SK-MEL-5 (cell line): ENCODE data around the gene CDKL4. TPM values are rescaled to one million over a fixed set of nuclear protein-coding genes. Genes with fewer than 3 reads are reported as not detected.
"Not testable (repeated sequence)": the region's sequence is repeated elsewhere in the genome, so short reads cannot be mapped to it uniquely, and the experiment has no call there.

Experiments
- DNase-seq: peaks from one replicate; pipeline ENCODE4 v3.0.0-alpha.2; 2016; ENCODE audit warnings: low read depth, low spot score
- in situ Hi-C: cut with HindIII; loops from 2 replicates; pipeline ENCODE4 v1.10.0; 2016; ENCODE audit warnings: low sequenced_read_pairs, high pct_unique_total_duplicates, low pct_unique_long_range_greater_than_20kb
- small RNA-seq, 2 experiments: library from RNA; depleted of rRNA; stranded (forward); fragments of <200 nt; gene quantifications; one replicate each; pipeline ENCODE3, GENCODE V24; 2014
- total RNA-seq: library from RNA; depleted of rRNA; stranded (reverse); fragments of >200 nt; shearing (Covaris generic); gene quantifications from 2 replicates; pipeline ENCODE4 v1.2.3, GENCODE V29; 2014; rRNA removed

Gene CDKL4
- total RNA-seq, 1 experiment from 2014 or later: 0.95 TPM

DNA sequence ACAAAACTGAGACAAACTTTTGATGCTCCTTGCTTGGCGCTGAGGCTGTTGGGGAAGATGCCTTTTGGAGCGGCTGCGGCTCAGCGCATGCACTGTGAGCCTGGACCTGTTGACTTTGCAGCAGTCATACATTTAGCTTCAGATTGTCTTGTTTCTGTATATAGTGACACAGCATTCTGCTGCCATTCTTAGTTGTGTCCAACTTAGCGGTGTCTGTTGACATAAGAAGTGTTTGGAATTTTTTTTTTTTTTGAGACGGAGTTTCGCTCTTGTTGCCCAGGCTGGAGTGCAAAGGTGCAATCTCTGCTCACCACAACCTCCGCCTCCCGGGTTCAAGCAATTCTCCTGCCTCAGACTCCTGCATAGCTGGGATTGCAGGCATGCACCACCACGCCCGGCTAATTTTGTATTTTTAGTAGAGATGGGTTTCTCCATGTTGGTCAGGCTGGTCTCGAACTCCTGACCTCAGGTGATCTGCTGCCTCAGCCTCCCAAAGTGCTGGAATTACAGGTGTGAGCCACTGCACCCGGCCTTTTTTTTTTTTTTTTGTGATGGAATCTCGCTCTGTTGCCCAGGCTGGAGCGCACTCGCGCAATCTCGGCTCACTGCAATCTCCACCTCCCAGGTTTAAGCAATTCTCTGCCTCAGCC, 105.5 kb downstream of the CDKL4 start:
- DNase-seq, in situ Hi-C loops: not testable (repeated sequence)

- no peak for DNase-seq
- in situ Hi-C loops: no loop called here
Observed at GRCh38 chr2:39136799-39137198, 107.0 kb downstream of the CDKL4 start.

GRCh38 chr2:39135690-39136259, 108.0 kb downstream of the CDKL4 start:
- in situ Hi-C loops: no loop called here
- no peak for DNase-seq

DNA sequence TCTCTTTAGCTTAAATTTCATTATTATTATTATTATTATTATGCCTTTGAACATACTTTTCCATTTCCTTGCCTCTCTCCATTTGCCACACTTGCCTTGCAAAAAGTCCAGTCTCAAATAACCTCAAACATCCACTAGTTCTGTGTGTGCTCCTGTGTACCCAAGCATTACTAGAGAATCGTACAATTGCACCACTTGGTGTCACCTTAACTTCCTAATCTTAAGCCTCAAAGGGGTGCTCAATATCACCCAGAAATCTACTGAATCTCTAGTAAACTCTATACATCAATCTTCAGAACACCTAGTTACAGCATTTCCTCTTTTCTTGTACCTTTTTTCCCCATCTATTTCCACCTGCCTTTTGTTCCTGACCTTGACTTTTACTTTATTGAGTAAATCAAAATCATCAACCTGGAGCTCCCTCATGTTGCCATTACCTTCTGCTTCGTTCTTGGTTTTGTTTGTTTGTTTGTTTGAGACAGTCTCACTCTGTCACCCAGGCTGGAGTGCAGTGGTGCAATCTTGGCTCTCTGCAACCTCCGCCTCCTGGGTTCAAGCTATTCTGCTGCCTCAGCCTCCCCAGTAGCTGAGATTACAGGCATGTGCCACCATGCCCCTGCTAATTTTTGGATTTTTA, 110.4 kb downstream of the CDKL4 start:
- DNase-seq: no peak
- in situ Hi-C loops: no loop called here

DNA sequence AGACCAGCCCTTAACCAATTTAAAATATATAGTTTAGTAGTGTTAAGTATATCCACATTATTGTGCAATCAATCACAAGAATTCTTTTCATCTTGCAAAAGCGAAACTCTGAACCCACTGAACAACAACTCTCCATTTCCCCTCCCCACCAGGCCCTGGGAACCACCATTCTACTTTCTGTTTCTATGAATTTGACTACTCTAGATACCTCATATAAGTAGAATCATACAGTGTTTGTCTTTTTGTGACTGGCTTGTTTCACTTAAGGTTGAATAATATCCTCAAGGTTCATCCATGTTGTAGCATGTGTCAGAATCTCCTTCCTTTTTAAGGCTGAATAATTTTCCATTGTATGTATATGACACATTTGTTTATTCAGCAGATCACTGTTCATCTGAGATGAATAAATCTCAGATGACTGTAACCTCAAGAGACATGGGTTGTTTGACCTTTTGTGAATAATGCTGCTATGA, 114.8 kb downstream of the CDKL4 start:
- in situ Hi-C loops: no loop called here
- no peak for DNase-seq

GRCh38 chr2:39127973-39128372, 115.8 kb downstream of the CDKL4 start:
- DNase-seq: no peak
- in situ Hi-C loops: no loop called here

Small RNA genes lying within 50 kb of the gene (small RNA-seq; reads per million reads assigned to genes)
- gene RF00019 (0 reads per million in 2 experiments), gene RF00272 (0 reads per million in 2 experiments)

Other genes starting within 250 kb of the CDKL4 start
- 16.8 TPM in 2 replicates for gene SOS1, start 122.9 kb downstream of the CDKL4 start, total RNA-seq
- 68.4 and 73.1 TPM in 2 replicates for gene MAP4K3, start 193.3 kb upstream of the CDKL4 start, total RNA-seq